GM21619 (cell line): ENCODE measurements around the gene C16orf96.

Experiments
- ATAC-seq: cut with Tn5 transposase; IDR thresholded peaks from one replicate; pipeline ENCODE4 v1.9.1; 2021; ENCODE audit not compliant: unreplicated experiment

C16orf96 gene

GRCh38 chr16:4599037-4599436 is 42.9 kb downstream of the C16orf96 start:
- ATAC-seq: no peak

GRCh38 chr16:4599545-4599944 is 43.4 kb downstream of the C16orf96 start:
- no peak for ATAC-seq

GRCh38 chr16:4601036-4601863 is 45.1 kb downstream of the C16orf96 start:
- ATAC-seq: no peak

GRCh38 chr16:4601864-4602186 is 45.7 kb downstream of the C16orf96 start:
- no peak for ATAC-seq

- ATAC-seq: no peak
These were observed 46.2 kb downstream of the C16orf96 start for GRCh38 chr16:4602331-4602730.

- ATAC-seq: no peak
These were observed 47.6 kb downstream of the C16orf96 start for GRCh38 chr16:4603624-4604170.

- no peak for ATAC-seq
These were observed 48.3 kb downstream of the C16orf96 start for GRCh38 chr16:4604401-4604800.

GRCh38 chr16:4606354-4606753 is 50.2 kb downstream of the C16orf96 start:
- no peak for ATAC-seq

GRCh38 chr16:4607841-4608703 is 51.9 kb downstream of the C16orf96 start:
- no peak for ATAC-seq

GRCh38 chr16:4608704-4608980 is 52.5 kb downstream of the C16orf96 start:
- ATAC-seq: no peak

GRCh38 chr16:4609200-4610010 is 53.3 kb downstream of the C16orf96 start:
- no peak for ATAC-seq

GRCh38 chr16:4610011-4611005 is 54.2 kb downstream of the C16orf96 start:
- ATAC-seq: no peak

- no peak for ATAC-seq
These were observed 55.3 kb downstream of the C16orf96 start for GRCh38 chr16:4611337-4612021.

- no peak for ATAC-seq
These were observed 56.4 kb downstream of the C16orf96 start for GRCh38 chr16:4612474-4612931.

GRCh38 chr16:4612977-4613635 is 57.0 kb downstream of the C16orf96 start:
- no peak for ATAC-seq

GRCh38 chr16:4613636-4614570 is 57.8 kb downstream of the C16orf96 start:
- no peak for ATAC-seq

GRCh38 chr16:4614571-4615383 is 58.6 kb downstream of the C16orf96 start, which contains the start of gene UBALD1:
TSS of gene UBALD1 (minus strand) at chr16:4614888. CDS start at chr16:4614797, 91 bp downstream.
- peak; percentile 53 for ATAC-seq
